Astrocyte (in vitro differentiated cells and primary cell): ENCODE results near the gene COPB2. TPM values are rescaled to one million over a fixed set of nuclear protein-coding genes. Genes with fewer than 3 reads are reported as not detected.

Experiments used
- DNase-seq: peaks from one replicate; pipeline ENCODE4 v3.0.0-alpha.2; 2010; ENCODE audit warnings: low read depth
- FAIRE-seq: peaks from 2 replicates; lab custom pipeline; 2011; peaks lifted over from hg19 to GRCh38; lab: Jason Lieb, UNC
- H2AFZ ChIP-seq: 2 replicates; pipeline ENCODE4 v1.6.0; 2012; ENCODE audit warnings: low read depth, low read length, inconsistent platforms
- H3K27ac ChIP-seq: 2 replicates; pipeline ENCODE4 v1.5.1; 2011; ENCODE audit warnings: low read depth, low read length, inconsistent platforms
- H3K27me3 ChIP-seq: 2 replicates; pipeline ENCODE4 v1.6.0; 2011; ENCODE audit warnings: low read length, inconsistent platforms; ENCODE audit not compliant: insufficient read depth
- H3K36me3 ChIP-seq: 2 replicates; pipeline ENCODE4 v1.5.1; 2011; ENCODE audit warnings: low read length, inconsistent platforms; ENCODE audit not compliant: insufficient read depth
- H3K4me1 ChIP-seq: 2 replicates; pipeline ENCODE4 v1.5.1; 2011; ENCODE audit warnings: low read length, inconsistent platforms; ENCODE audit not compliant: insufficient read depth
- H3K4me2 ChIP-seq: 2 replicates; pipeline ENCODE4 v1.6.0; 2012; ENCODE audit warnings: low read length, inconsistent platforms
- H3K4me3 ChIP-seq: 2 replicates; pipeline ENCODE4 v1.5.1; 2011; ENCODE audit warnings: low read depth, mild to moderate bottlenecking, low read length, inconsistent platforms; ENCODE audit not compliant: insufficient read depth
- H3K79me2 ChIP-seq: 2 replicates; pipeline ENCODE4 v1.6.0; 2012; ENCODE audit warnings: mild to moderate bottlenecking, low read length, inconsistent platforms; ENCODE audit not compliant: insufficient read depth
- H3K9ac ChIP-seq: 2 replicates; pipeline ENCODE4 v1.6.0; 2012; ENCODE audit warnings: mild to moderate bottlenecking, low read length, inconsistent platforms
- H3K9me3 ChIP-seq: 2 replicates; pipeline ENCODE4 v1.5.1; 2012; ENCODE audit warnings: low read depth, mild to moderate bottlenecking, low read length, inconsistent platforms; ENCODE audit not compliant: insufficient read depth
- H4K20me1 ChIP-seq: 2 replicates; pipeline ENCODE4 v1.6.0; 2012; ENCODE audit warnings: low read length, inconsistent platforms; ENCODE audit not compliant: insufficient read depth
- H3K27ac Mint-ChIP-seq: one replicate; pipeline ENCODE4 v1.8.0; 2021; ENCODE audit warnings: mild to moderate bottlenecking, mixed read lengths; ENCODE audit not compliant: unreplicated experiment
- H3K27me3 Mint-ChIP-seq: one replicate; pipeline ENCODE4 v1.8.0; 2021; ENCODE audit warnings: low read depth, mixed read lengths; ENCODE audit not compliant: unreplicated experiment
- H3K36me3 Mint-ChIP-seq: one replicate; pipeline ENCODE4 v1.8.0; 2021; ENCODE audit warnings: low read depth, mixed read lengths; ENCODE audit not compliant: unreplicated experiment
- H3K4me1 Mint-ChIP-seq: one replicate; pipeline ENCODE4 v1.8.0; 2021; ENCODE audit warnings: low read depth, mixed read lengths; ENCODE audit not compliant: unreplicated experiment
- H3K4me3 Mint-ChIP-seq: one replicate; pipeline ENCODE4 v1.8.0; 2021; ENCODE audit warnings: mild to moderate bottlenecking, moderate library complexity, mixed read lengths; ENCODE audit not compliant: unreplicated experiment
- H3K9me3 Mint-ChIP-seq: one replicate; pipeline ENCODE4 v1.8.0; 2021; ENCODE audit warnings: mild to moderate bottlenecking, mixed read lengths; ENCODE audit not compliant: unreplicated experiment
- EZH2 ChIP-seq: IDR thresholded peaks from 2 replicates; pipeline ENCODE4 v1.6.1; 2012; ENCODE audit warnings: mild to moderate bottlenecking, low read length, inconsistent platforms; ENCODE audit not compliant: insufficient read depth
- total RNA-seq: library from RNA; stranded (reverse); gene quantifications from 2 replicates; pipeline ENCODE4 v1.2.1, GENCODE V29; 2021
- TF ChIP-seq, protein P1 (sequence below): IDR thresholded peaks from 2 replicates; pipeline ENCODE4 v1.5.1; 2011; ENCODE audit warnings: low read depth, mild to moderate bottlenecking, inconsistent platforms, low read length, moderate library complexity; ENCODE audit not compliant: insufficient read depth

Gene COPB2
- total RNA-seq, 1 donor from 2014 or later: 269 TPM

GRCh38 chr3:139323146-139323545, 66.3 kb downstream of the COPB2 start:
- H3K27me3 ChIP-seq: peaks cover 4% of the 10 kb centered on the region
- H3K4me2 ChIP-seq: no peak overlapping the region
- no peaks in the 10 kb centered on the region for H3K4me1 ChIP-seq
- no peak overlapping the region for H3K4me3 ChIP-seq
- H3K9me3 ChIP-seq: no peaks in the 10 kb centered on the region
- H3K27ac ChIP-seq: no peak overlapping the region
- H3K4me3 Mint-ChIP-seq: no peak overlapping the region
- DNase-seq (no peak), FAIRE-seq (no peak)
- no peaks in the 10 kb centered on the region for H3K36me3 Mint-ChIP-seq
- TF ChIP-seq, protein P1, sequence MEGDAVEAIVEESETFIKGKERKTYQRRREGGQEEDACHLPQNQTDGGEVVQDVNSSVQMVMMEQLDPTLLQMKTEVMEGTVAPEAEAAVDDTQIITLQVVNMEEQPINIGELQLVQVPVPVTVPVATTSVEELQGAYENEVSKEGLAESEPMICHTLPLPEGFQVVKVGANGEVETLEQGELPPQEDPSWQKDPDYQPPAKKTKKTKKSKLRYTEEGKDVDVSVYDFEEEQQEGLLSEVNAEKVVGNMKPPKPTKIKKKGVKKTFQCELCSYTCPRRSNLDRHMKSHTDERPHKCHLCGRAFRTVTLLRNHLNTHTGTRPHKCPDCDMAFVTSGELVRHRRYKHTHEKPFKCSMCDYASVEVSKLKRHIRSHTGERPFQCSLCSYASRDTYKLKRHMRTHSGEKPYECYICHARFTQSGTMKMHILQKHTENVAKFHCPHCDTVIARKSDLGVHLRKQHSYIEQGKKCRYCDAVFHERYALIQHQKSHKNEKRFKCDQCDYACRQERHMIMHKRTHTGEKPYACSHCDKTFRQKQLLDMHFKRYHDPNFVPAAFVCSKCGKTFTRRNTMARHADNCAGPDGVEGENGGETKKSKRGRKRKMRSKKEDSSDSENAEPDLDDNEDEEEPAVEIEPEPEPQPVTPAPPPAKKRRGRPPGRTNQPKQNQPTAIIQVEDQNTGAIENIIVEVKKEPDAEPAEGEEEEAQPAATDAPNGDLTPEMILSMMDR: no peak
- TF ChIP-seq EZH2: no peak
- no peaks in the 10 kb centered on the region for H4K20me1 ChIP-seq
- no peak overlapping the region for H2AFZ ChIP-seq
- peaks cover 7% of the 10 kb centered on the region for H3K4me1 Mint-ChIP-seq
- H3K36me3 ChIP-seq: no peaks in the 10 kb centered on the region
- H3K27ac Mint-ChIP-seq: no peak overlapping the region
- peaks cover 5% of the 10 kb centered on the region for H3K9me3 Mint-ChIP-seq
- H3K79me2 ChIP-seq: no peaks in the 10 kb centered on the region
- H3K9ac ChIP-seq: no peak overlapping the region
- peaks cover 52% of the 10 kb centered on the region for H3K27me3 Mint-ChIP-seq

GRCh38 chr3:139322346-139322745, 67.1 kb downstream of the COPB2 start:
- no peaks in the 10 kb centered on the region for H3K9me3 ChIP-seq
- peaks cover 4% of the 10 kb centered on the region for H3K4me1 Mint-ChIP-seq
- no peak overlapping the region for H3K4me3 Mint-ChIP-seq
- no peak overlapping the region for H3K27ac ChIP-seq
- no peak overlapping the region for H3K9ac ChIP-seq
- H4K20me1 ChIP-seq: no peaks in the 10 kb centered on the region
- H3K27ac Mint-ChIP-seq: no peak overlapping the region
- no peaks in the 10 kb centered on the region for H3K36me3 ChIP-seq
- no peak overlapping the region for H3K4me3 ChIP-seq
- H3K4me1 ChIP-seq: no peaks in the 10 kb centered on the region
- TF ChIP-seq, protein P1: no peak
- no peak for TF ChIP-seq EZH2
- H3K27me3 ChIP-seq: peaks cover 4% of the 10 kb centered on the region
- H3K36me3 Mint-ChIP-seq: no peaks in the 10 kb centered on the region
- H3K4me2 ChIP-seq: no peak overlapping the region
- no peaks in the 10 kb centered on the region for H3K79me2 ChIP-seq
- FAIRE-seq (no peak), DNase-seq (no peak)
- peaks cover 5% of the 10 kb centered on the region for H3K9me3 Mint-ChIP-seq
- H2AFZ ChIP-seq: no peak overlapping the region
- H3K27me3 Mint-ChIP-seq: peaks cover 53% of the 10 kb centered on the region

DNA sequence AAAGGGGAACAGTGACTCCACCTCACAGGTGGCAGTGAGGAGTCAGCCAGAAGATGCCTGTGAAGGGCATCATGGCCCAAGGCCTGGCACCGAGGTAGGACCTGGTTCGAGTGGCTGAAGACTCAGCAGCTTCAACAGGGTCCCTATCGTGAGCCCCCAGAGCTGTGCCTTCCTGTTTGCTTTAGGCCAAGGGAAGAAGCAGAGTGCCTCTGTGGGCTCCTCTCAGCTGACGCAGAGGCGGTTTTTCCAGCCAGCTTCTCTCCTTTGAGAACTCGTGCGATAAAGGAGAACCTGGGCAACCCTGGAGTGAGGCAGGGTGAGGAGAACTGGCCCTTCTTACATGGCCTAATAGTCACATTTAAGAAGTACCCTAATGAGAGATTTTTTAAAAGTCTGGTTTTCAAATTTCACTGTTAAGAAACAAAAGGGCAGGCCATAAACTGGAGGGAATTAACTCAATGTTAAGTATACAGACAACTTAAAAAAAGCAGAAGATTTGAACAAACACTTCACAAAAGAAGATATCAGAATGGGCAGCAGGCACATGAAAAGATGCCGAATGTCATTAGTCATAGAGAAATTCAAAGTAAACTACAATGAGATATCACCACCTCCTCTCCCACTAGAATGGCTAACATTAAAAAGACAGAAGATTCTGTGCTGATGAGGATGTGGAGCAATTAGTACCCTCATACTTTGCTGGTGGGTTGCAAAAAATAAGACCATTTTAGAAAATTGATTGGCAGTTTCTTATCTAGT, 68.7 kb downstream of the COPB2 start:
- Histone ChIP-seq H3K79me2 (no peaks in the 10 kb centered on the region), H2AFZ (no peak overlapping the region), H3K27me3 (peaks cover 4% of the 10 kb centered on the region), H3K4me2 (no peak overlapping the region), H4K20me1 (no peaks in the 10 kb centered on the region), H3K9ac (no peak overlapping the region), H3K4me3 (no peak overlapping the region), H3K36me3 (no peaks in the 10 kb centered on the region), H3K27ac (no peak overlapping the region), H3K9me3 (no peaks in the 10 kb centered on the region), H3K4me1 (no peaks in the 10 kb centered on the region)
- peaks cover 63% of the 10 kb centered on the region for H3K27me3 Mint-ChIP-seq
- no peaks in the 10 kb centered on the region for H3K36me3 Mint-ChIP-seq
- no peak overlapping the region for H3K27ac Mint-ChIP-seq
- DNase-seq (no peak), FAIRE-seq (no peak)
- peaks cover 2% of the 10 kb centered on the region for H3K4me1 Mint-ChIP-seq
- no peak for TF ChIP-seq EZH2
- TF ChIP-seq, protein P1: no peak
- peaks cover 5% of the 10 kb centered on the region for H3K9me3 Mint-ChIP-seq
- H3K4me3 Mint-ChIP-seq: no peak overlapping the region
